Stomach smooth muscle (tissue), 2 donors: ENCODE measurements around the gene CNOT8.
"Not testable (repeated sequence)": the region's sequence is repeated elsewhere in the genome, so short reads cannot be mapped to it uniquely, and the experiment has no call there.

Experiments
- H3K27ac ChIP-seq: one replicate; pipeline ENCODE4 v1.7.0; 2013; ENCODE audit warnings: mild to moderate bottlenecking, low read length, inconsistent platforms
- H3K27me3 ChIP-seq, 2 donors: one replicate each; pipeline ENCODE4 v1.7.0; 2013; ENCODE audit warnings: low read length in 2 of 2; ENCODE audit not compliant: insufficient read depth in 2 of 2, control insufficient read depth in 1 of 2
- H3K36me3 ChIP-seq, 2 donors: one replicate each; pipeline ENCODE4 v1.7.0; 2013; ENCODE audit warnings: low read length in 2 of 2; ENCODE audit not compliant: control insufficient read depth in 2 of 2, insufficient read depth in 2 of 2
- H3K4me1 ChIP-seq: one replicate; pipeline ENCODE4 v1.7.0; 2013; ENCODE audit warnings: low read length; ENCODE audit not compliant: control insufficient read depth, insufficient read depth
- H3K4me3 ChIP-seq, 2 donors: one replicate each; pipeline ENCODE4 v1.7.0; 2013; ENCODE audit warnings: low read length in 2 of 2
- H3K9ac ChIP-seq, 2 donors: one replicate each; pipeline ENCODE4 v1.7.0; 2013; ENCODE audit warnings: low read length in 2 of 2, mild to moderate bottlenecking in 1 of 2
- H3K9me3 ChIP-seq, 2 donors: one replicate each; pipeline ENCODE4 v1.7.0; 2013; ENCODE audit warnings: low read length in 2 of 2; ENCODE audit not compliant: control insufficient read depth in 2 of 2
- donor health status: healthy.
- donor health status: Pancreatic carcinoma.

Gene CNOT8

GRCh38 chr5:154893381-154893780 lies 35.0 kb downstream of the CNOT8 start:
- no peaks in the 10 kb centered on the region for H3K9me3 ChIP-seq
- no peak overlapping the region for H3K4me3 ChIP-seq
- no peak overlapping the region for H3K27ac ChIP-seq
- no peak overlapping the region for H3K9ac ChIP-seq
- H3K4me1 ChIP-seq, result no peaks in the 10 kb centered on the region
- H3K36me3 ChIP-seq, result peaks cover 46 to 65% of the 10 kb centered on the region in 2 donors
- no peaks in the 10 kb centered on the region for H3K27me3 ChIP-seq

- H3K27me3 ChIP-seq, result no peaks in the 10 kb centered on the region
- no peak overlapping the region for H3K9ac ChIP-seq
- H3K27ac ChIP-seq, result no peak overlapping the region
- no peaks in the 10 kb centered on the region for H3K9me3 ChIP-seq
- peaks cover 50 to 58% of the 10 kb centered on the region in 2 donors for H3K36me3 ChIP-seq
- H3K4me3 ChIP-seq, result no peak overlapping the region
- no peaks in the 10 kb centered on the region for H3K4me1 ChIP-seq
These were observed 37.5 kb downstream of the CNOT8 start for GRCh38 chr5:154895606-154896561.

DNA sequence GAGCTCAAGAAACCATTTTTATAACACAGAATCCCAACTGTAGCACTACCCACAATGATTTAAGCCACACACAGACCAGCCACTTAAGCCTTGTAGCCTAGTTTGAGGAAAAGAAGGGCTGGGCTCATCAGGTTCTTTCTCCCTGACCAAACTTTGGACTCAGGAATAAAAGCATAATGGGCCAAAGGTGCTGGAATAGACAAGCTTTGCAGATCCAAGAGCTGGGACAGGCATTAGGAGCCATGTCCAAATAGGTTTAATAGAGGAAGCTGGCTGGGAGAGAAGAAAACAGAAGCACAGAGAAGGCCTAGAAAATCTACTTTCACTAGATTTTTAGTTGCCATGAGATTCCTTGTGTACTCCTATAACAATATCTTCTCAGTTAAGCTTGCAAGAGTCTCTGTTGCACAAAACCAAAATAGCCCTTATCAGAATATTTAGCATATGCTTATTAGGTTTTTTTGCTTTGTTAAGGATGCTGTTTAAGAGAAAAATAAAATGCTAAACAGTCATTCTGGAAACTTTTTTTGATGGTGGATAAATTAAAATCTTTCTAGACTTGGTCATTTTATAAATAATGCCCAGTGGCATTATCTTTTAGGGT lies 38.2 kb downstream of the CNOT8 start:
- Histone ChIP-seq H3K4me1 (no peaks in the 10 kb centered on the region), H3K36me3 (peaks cover 49 to 58% of the 10 kb centered on the region in 2 donors), H3K9ac (no peak overlapping the region), H3K27ac (no peak overlapping the region), H3K27me3 (no peaks in the 10 kb centered on the region), H3K9me3 (no peaks in the 10 kb centered on the region), H3K4me3 (no peak overlapping the region)

DNA sequence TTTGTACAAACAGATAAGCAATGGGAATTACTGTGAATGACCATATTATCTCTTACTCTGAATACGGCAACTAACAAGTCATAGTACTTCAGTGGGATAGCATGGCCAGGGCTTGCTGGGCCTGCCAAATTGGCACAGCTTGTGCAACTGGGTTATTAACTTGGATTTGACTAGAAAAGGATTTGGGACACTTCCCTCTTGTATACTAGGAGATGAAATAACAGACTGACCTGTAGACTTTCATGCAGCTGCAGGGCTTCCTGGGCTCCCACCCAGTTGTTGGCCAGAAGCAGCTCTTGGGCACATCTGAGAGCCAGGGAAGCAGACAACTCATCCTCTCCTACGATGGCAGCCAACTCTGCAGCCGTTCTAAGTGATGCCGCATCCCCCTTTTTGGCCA lies 39.8 kb downstream of the CNOT8 start:
- no peak overlapping the region for H3K4me3 ChIP-seq
- H3K9ac ChIP-seq, result no peak overlapping the region
- H3K27ac ChIP-seq, result no peak overlapping the region
- no peaks in the 10 kb centered on the region for H3K9me3 ChIP-seq
- H3K4me1 ChIP-seq, result no peaks in the 10 kb centered on the region
- H3K36me3 ChIP-seq, result peaks cover 47 to 59% of the 10 kb centered on the region in 2 donors
- H3K27me3 ChIP-seq, result no peaks in the 10 kb centered on the region

DNA sequence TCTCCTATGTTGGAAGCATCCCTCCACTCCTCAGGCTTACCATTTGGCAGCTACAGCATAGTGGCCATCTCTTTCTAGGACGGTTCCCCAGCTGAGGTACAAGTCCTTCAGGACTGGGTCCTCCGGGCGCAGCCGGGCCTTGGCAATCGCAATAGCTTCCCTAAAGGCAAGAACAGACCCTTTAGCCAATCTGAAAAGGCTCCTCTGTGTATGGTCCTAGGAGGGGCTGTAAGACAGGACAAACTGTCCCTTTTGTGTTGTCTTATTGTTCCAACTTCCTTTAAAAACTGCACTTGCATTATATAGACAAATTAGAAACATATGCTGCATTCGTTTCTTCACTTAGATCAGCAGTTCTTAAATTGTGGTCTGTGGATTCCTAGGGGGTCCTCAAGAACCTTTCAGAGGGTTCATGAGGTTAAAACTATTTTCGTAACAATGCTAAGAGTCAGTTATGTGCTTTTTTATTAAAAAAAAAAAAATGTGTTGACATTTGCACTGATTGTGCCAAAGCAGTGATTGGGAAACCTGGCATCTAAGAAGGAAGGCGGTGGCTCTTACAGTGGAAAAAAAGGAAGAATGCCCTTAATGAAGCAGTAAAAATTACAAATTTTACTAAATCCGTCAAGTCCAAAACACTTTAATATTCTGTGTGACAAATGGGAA lies 40.9 kb downstream of the CNOT8 start:
- H3K27me3 ChIP-seq, result no peaks in the 10 kb centered on the region
- H3K36me3 ChIP-seq, result peaks cover 48 to 52% of the 10 kb centered on the region in 2 donors
- no peak overlapping the region for H3K9ac ChIP-seq
- no peak overlapping the region for H3K27ac ChIP-seq
- H3K9me3 ChIP-seq, result no peaks in the 10 kb centered on the region
- H3K4me3 ChIP-seq, result no peak overlapping the region
- H3K4me1 ChIP-seq, result no peaks in the 10 kb centered on the region

DNA sequence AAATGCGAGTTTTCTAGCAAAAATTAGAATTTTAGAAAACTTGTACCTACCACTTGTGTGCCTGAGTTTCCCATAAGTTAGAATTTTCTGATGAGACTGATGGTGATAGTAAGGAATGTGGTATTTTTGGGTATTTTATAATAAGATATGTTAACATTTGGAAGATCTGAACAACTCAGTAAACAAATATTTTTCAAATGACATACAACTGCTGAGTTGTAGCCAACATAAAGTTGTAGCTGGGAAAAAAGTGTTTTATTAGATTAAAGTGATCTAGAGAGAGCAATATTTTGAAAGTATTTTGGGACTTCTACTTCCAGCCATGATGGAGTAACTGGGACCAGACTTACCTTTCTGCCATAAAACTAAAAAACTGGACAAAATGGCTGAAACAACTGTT lies 41.6 kb downstream of the CNOT8 start:
- Histone ChIP-seq H3K27me3 (no peaks in the 10 kb centered on the region), H3K36me3 (peaks cover 50 to 55% of the 10 kb centered on the region in 2 donors), H3K4me3 (no peak overlapping the region), H3K4me1 (no peaks in the 10 kb centered on the region), H3K9me3 (no peaks in the 10 kb centered on the region), H3K9ac (no peak overlapping the region), H3K27ac (no peak overlapping the region)

- H3K9me3 ChIP-seq, result no peaks in the 10 kb centered on the region
These were observed 42.8 kb downstream of the CNOT8 start for GRCh38 chr5:154901276-154901675.

DNA sequence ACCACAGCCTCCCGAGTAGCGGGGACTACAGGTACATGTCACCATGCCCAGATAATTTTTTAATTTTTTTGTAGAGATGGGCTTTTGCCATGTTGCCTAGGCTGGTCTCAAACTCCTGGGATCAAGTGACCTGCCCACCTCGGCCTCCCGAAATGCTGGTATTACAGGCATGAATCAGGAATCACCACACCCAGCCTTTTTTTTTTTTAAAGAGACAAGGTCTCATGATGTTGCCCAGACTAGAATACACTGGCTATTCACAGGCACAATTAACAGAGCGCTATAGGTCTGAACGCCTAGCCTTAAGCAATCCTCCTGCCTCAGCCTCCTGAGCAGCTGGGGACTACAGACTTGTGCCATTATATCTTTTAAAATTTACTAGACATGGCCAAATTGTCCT lies 43.5 kb downstream of the CNOT8 start:
- no peaks in the 10 kb centered on the region for H3K9me3 ChIP-seq
- peaks cover 49 to 56% of the 10 kb centered on the region in 2 donors for H3K36me3 ChIP-seq
- no peaks in the 10 kb centered on the region for H3K27me3 ChIP-seq
- no peak overlapping the region for H3K27ac ChIP-seq
- no peak overlapping the region for H3K9ac ChIP-seq
- H3K4me1 ChIP-seq, result no peaks in the 10 kb centered on the region
- no peak overlapping the region for H3K4me3 ChIP-seq

More at GRCh38 chr5:154901276-154901675, 42.8 kb downstream of the CNOT8 start:
- Histone ChIP-seq H3K4me3 (no peak overlapping the region), H3K27me3 (no peaks in the 10 kb centered on the region), H3K9ac (no peak overlapping the region), H3K27ac (no peak overlapping the region), H3K36me3 (peaks cover 48 to 53% of the 10 kb centered on the region in 2 donors), H3K4me1 (no peaks in the 10 kb centered on the region)

DNA sequence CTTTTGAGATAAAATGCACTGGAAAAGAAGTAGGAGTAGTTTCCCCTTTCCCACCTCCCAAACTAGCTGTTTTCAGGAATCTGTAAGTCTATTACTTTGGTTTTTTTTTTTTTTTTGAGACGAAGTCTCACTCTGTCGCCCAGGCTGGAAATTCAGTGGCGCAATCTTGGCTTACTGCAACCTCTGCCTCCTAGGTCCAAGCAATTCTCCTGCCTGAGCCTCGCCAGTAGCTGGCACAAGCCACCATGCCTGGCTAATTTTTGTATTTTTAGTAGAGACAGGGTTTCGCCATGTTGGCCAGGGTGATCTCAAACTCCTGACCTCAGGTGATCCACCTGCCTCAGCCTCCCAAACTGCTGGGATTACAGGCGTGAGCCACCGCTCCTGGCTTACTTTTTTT lies 47.2 kb downstream of the CNOT8 start:
- H3K27me3 ChIP-seq, H3K9me3 ChIP-seq, H3K27ac ChIP-seq, H3K4me3 ChIP-seq, H3K4me1 ChIP-seq, H3K9ac ChIP-seq: not testable (repeated sequence)
- H3K36me3 ChIP-seq, result peaks cover 48 to 56% of the 10 kb centered on the region in 2 donors

DNA sequence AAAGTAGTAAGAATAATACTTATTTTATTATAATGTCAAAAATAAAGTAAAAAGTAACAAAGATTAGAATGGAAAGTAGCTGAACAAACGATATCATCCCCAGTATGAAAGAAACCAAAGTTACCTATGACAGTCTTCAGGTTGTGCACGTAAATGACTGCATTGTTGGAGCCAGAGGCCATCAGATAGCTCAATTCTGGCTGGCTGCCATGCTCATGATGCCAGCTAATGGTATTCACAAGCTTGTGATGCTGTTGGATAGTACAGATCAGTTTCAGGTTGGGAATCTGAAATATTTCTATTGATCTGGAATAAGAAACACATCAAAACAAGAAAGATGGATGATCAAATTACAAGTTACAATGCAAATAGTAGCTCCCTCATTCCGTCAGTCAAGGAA lies 58.4 kb downstream of the CNOT8 start:
- H3K27ac ChIP-seq, result no peak overlapping the region
- H3K9ac ChIP-seq, result no peak overlapping the region
- H3K36me3 ChIP-seq, result peaks cover 29 to 43% of the 10 kb centered on the region in 2 donors
- H3K4me1 ChIP-seq, result no peaks in the 10 kb centered on the region
- H3K4me3 ChIP-seq, result no peak overlapping the region
- no peaks in the 10 kb centered on the region for H3K27me3 ChIP-seq
- no peaks in the 10 kb centered on the region for H3K9me3 ChIP-seq
